ENCODE measurements around the gene INTS6. TPM values are rescaled to one million over a fixed set of nuclear protein-coding genes. Genes with fewer than 3 reads are reported as not detected.
A peak's percentile ranks its signal among the peaks of the same experiment; 100 is the strongest.

INTS6 gene
- total RNA-seq, 2 donors from 2014 or later: 49.7 to 53.4 TPM

DNA sequence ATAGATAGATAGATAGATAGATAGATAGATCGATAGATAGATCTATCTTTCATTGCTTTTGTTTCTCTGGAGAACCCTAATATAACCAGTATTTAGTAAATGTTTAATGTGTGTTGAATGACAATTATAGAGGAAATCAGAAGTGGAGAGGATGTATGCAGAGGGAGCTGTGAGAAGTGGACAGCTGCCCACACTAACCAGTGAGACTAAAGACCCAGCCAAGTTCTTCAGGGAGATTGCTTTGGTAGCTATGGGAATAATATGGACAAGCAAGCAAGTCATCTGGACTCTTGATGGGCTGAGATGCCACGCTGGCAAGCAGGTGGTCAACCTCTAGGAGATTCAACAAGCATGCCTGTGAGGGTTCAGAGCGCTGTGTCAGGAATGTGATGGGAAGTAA is 14.9 kb upstream of the INTS6 start:
- Mint-ChIP-seq H3K36me3 (no peaks in the 10 kb centered on the region), H3K27ac (no peak overlapping the region), H3K9me3 (no peaks in the 10 kb centered on the region)
- DNase-seq (ENCODE audit: low spot score in 2 of 2) (no peak), ATAC-seq (no peak)

DNA sequence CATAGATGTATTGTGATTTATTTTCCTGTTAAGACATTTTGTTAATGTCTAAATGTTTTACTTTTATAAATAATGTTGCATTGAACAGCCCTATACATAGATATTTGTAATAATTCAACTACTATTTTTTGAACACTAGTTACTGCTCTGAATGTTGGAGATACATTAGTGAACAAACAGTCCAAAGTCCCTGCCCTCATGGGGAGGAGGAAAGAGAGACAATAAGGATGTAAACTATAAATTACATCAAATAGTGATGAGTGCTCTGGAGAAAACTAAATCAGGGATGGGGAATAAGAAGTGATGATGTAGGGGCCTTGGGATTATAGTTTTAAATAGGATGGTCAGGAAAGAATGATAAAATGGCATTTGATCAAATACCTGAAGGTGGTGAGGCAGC is 12.3 kb upstream of the INTS6 start:
- H3K36me3 Mint-ChIP-seq: peaks cover 0 to 10% of the 10 kb centered on the region in 2 donors

DNA sequence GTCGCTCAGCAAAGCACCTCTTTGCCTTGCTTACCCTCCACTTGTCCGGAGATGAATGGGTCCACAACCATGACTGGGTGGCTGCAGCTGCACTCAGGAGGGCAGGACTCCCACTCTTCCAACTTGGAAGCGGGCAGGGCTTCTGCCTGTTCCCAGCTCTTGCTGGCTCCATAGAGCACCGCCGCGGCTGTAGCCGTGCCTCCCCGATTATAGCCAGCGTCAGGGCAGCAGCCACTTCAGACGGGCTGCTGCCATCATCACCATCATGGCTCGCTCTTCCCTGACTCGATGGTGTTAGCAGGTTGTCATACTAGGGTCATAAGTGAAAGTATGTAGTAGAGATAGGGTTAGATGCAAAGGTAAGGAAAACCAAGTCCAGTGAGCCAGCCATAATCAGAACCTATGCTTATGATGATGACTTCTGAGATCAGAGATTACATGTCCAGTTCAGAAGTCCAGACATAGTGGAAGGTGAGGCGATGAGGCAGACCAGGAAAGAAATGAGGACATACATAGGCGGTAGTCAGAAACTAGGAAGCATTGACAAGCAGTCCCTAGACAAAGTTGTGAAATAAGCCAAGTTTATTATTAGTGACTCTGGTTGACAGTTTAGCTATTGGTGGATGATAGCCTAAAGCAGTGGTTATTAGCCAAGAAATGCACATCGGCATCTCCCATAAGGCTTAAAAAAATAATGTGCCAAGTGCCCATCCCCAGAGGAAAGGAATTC is 4.4 kb upstream of the INTS6 start:
- peaks cover 36 to 62% of the 10 kb centered on the region in 2 donors for H3K36me3 Mint-ChIP-seq
- peaks cover 4 to 13% of the 10 kb centered on the region in 2 donors for H3K9me3 Mint-ChIP-seq
- ATAC-seq: no peak
- H3K27ac Mint-ChIP-seq: no peak overlapping the region
- no peak for DNase-seq (ENCODE audit: low spot score in 2 of 2)

More for the DNA sequence above, 12.3 kb upstream of the INTS6 start:
- ATAC-seq (no peak), DNase-seq (ENCODE audit: low spot score in 2 of 2) (no peak)
- H3K9me3 Mint-ChIP-seq: peaks cover 0 to 5% of the 10 kb centered on the region in 2 donors
- H3K27ac Mint-ChIP-seq: no peak overlapping the region

DNA sequence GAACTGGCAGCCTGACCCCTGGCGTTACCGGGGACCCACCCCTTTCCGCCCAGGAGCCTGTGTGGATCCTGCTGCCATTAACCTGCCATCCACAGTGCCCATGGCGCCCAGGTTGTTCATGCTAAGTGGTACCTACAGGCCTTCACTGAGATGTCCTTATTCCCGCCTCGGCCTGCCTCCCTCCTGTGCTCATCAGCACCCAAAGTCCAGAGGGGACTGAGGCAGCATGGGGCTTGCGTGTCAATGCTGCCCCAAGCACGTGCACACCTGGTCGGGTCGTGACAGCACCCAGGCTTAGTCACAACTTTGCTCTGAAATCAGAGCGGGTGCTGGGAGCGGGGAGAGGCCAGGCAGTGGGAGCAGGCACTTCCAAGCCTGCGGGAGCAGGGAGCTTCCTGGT is 3.7 kb upstream of the INTS6 start:
- Mint-ChIP-seq H3K36me3 (peaks cover 36 to 62% of the 10 kb centered on the region in 2 donors), H3K9me3 (peaks cover 4 to 13% of the 10 kb centered on the region in 2 donors), H3K27ac (no peak overlapping the region)
- ATAC-seq: no peak
- no peak for DNase-seq (ENCODE audit: low spot score in 2 of 2)

DNA sequence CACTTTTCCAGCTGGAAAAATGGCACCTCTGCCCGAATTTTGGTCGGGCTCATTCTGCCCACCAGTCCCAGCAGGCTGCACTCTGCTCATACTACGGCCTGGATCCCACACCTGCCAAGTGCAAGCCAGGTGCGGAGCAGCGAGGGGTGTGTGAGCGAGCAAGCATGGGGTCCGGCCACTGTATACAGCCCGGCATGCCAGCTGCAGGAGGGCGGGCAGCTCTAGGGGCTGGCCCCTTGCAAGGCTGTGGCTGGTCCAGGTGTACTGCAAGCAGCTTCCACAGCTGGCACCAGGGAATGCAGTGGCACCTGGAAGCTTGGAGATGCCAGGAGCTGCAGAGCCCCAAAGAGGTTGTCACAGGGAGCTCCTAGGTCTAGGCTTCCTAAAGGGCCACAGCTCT is 2.7 kb upstream of the INTS6 start:
- no peak for ATAC-seq
- DNase-seq (ENCODE audit: low spot score in 2 of 2): no peak
- Mint-ChIP-seq H3K27ac (peak overlapping the region in 1 of 2 donors; percentile 98), H3K9me3 (peaks cover 4 to 9% of the 10 kb centered on the region in 2 donors), H3K36me3 (peaks cover 42 to 58% of the 10 kb centered on the region in 2 donors)

DNA sequence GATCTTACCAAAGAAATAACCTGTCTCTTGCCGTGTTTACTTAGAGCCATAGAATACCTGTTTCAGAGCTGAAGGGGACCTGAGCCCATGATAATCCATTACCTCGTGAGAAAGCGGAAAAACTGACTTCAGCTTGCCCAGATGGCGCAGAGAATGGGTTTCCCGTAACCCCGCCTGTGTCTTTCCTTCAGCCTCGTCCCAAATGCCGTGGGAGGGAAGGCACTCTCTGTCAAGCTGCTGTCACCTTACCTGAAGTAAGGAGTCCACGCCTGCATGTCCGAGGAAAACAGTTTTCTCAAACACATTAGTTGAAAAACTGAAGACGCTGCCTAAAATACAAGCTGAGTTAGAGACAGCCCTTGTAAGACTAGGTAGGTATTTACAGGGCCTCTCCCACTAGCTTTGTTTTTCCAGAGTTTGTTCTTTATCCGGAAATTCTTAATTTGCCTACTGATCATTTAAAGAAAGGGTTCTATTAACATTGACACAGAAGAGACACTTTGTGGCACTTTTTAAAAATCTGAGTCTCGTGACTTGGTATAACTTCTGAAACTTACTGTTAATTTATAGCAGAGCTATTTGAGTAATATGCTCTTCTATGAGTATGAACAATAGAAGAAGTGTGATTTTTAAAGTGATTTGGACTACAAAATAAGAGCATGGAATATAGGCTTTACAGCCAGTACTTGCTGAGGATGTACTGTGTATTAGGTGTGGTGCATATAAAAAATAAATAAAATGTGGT is 1.3 kb upstream of the INTS6 start:
- DNase-seq (ENCODE audit: low spot score in 2 of 2): peak; percentile 39 to 63
- no peak for ATAC-seq
- H3K36me3 Mint-ChIP-seq: peaks cover 42 to 57% of the 10 kb centered on the region in 2 donors
- peak overlapping the region; percentile 98 to 99 for H3K27ac Mint-ChIP-seq
- H3K9me3 Mint-ChIP-seq: peaks cover 0 to 9% of the 10 kb centered on the region in 2 donors

DNA sequence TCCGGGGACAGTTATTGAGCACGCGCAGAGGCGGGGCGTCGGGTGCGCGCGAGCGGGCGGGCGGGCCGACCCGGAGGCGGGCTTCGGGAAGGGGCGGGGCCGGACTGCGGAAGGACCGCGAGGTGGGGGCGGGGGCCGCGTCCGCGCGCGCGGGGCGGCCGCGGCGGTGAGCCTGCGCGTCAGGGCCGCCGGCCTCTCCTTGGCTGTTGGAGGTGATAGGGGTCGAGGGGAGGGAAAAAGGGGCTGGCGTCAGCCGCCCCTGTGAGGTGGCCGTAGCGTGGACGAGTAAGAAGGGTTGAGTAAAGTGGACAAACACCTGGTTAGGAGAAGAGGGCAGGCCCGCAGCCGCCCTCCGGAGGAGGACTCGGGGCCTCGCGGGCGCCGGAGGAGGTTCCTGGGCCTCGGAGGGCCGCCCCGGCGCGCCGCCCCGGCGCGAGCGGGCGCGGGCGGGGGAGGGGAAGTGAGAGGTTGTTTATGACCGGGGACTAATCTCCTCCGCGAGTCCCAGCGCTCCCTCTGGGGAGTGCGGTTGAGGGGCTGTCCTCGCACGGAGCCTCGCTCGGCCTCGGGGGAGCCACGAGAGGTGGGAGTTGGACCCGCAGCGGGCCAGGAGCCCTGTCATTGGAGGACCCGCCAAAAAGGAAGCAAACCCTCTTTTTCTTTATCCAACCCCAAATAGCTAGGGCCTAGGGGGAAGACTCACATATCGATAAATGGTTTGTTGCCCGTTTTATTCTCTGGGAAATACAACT is 547 bp upstream of the INTS6 start:
- peaks cover 0 to 9% of the 10 kb centered on the region in 2 donors for H3K9me3 Mint-ChIP-seq
- peak overlapping the region; percentile 98 to 100 for H3K27ac Mint-ChIP-seq
- H3K36me3 Mint-ChIP-seq: peaks cover 39 to 61% of the 10 kb centered on the region in 2 donors
- ATAC-seq (peak; percentile 45 to 62), DNase-seq (ENCODE audit: low spot score in 2 of 2) (peak in 1 of 2 donors; percentile 78)

DNA sequence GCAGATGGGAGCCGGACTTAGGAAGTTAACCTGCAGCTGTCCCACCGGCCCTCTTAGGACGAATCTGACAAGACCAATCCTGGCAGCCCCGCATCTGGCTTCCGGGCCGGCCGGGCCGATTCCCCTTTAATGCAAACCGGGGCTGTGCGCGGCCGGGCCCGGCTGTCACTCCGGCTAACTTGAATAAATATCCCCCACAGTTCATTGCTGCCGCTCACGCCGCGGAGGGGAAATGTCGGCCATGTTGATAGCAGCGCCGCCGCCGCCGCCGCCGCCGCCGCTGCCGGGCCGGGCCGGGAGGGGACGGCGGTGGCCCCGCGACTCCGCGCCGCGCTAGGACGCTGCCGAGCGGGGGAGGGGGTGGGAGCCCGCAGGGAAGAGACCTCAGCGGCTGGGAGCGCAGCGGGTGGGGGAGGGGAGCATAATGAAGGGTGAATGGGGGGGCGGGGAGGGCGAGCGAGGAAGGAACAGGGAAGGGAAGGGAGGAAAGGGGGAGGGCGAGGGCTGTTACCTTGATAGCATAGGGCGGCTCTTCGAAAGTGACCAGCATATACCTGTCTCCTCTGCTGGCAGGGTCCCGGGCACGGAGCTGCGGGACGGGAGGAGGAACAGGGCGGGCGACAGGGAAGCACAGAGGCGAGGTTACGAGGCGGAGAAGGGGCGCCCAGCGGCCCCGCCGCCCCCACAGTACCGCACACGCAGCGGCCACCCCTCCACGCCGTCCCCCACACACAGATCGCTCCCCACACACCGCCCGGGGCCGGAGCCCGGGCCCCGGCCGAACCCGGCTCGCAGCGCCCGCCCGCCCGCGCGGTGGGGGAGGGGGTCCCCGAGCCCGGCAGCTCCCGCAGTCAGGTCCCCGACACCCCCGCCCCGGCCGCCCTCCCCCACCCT is 1.1 kb downstream of the INTS6 start:
- Mint-ChIP-seq H3K36me3 (peaks cover 39 to 56% of the 10 kb centered on the region in 2 donors), H3K9me3 (peaks cover 0 to 9% of the 10 kb centered on the region in 2 donors), H3K27ac (peak overlapping the region; percentile 92 to 98)
- DNase-seq (ENCODE audit: low spot score in 2 of 2) (peak; percentile 70 to 76), ATAC-seq (peak; percentile 4)

DNA sequence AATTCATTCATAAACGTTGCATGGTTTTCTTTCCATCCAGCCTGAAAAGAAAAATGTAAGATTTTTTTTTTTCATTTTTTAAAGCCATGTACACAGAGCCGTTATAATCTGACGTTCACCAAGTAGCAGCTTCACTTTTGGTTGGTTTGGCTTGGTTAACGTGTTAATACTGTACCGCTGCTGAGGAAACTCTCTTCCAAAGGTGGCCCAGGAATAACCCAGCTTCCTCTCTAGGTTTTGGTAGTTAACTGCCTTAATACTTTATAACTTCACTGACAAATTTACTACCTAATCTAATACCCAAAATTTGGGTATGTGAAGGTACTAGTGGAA is 1.7 kb downstream of the INTS6 start:
- H3K36me3 Mint-ChIP-seq: peaks cover 38 to 52% of the 10 kb centered on the region in 2 donors
- no peak for DNase-seq (ENCODE audit: low spot score in 2 of 2)
- ATAC-seq: no peak
- H3K9me3 Mint-ChIP-seq: peaks cover 0 to 9% of the 10 kb centered on the region in 2 donors
- peak overlapping the region; percentile 92 to 98 for H3K27ac Mint-ChIP-seq

DNA sequence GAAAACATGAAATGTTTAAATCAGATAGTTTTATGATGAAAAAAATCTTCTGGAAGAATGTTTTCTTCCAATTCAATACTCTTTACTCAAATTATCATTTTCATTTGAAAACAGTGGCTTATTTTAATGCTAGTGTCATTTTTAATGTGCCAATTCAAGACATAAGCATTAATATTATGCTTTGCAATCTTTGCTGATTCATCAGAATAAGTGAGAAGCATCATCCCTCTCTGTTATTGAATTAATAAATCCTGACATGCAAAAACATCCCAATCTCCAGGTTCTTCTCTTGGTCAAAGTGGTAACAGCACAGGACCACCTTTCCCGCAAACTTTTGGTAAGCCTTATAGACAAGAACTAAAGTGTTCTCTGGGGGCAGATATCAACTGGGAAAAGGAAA is 3.8 kb downstream of the INTS6 start:
- no peak for ATAC-seq
- Mint-ChIP-seq H3K9me3 (no peaks in the 10 kb centered on the region), H3K27ac (peak overlapping the region in 1 of 2 donors; percentile 4), H3K36me3 (peaks cover 19 to 31% of the 10 kb centered on the region in 2 donors)
- DNase-seq (ENCODE audit: low spot score in 2 of 2): no peak

DNA sequence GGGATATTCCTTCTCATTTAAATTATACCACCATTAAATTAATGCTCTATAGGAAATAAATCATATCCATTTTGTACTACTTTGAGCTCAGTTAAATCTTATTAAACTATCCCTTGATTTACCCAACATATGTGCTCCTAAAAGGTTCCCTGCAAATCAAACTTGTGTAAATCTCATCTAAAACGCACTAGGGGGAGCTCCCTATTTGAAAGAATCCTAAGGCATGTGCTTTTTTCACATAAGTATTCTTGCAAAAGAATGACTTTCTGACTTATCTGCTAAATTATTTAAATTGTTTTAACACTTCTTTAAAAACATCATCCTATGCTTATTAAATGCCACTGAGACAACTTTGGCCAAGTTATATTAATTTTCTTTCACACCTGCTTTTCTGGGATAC is 7.9 kb downstream of the INTS6 start:
- ATAC-seq (no peak), DNase-seq (ENCODE audit: low spot score in 2 of 2) (no peak)
- Mint-ChIP-seq H3K9me3 (no peaks in the 10 kb centered on the region), H3K36me3 (peaks cover 4 to 12% of the 10 kb centered on the region in 2 donors), H3K27ac (no peak overlapping the region)

DNA sequence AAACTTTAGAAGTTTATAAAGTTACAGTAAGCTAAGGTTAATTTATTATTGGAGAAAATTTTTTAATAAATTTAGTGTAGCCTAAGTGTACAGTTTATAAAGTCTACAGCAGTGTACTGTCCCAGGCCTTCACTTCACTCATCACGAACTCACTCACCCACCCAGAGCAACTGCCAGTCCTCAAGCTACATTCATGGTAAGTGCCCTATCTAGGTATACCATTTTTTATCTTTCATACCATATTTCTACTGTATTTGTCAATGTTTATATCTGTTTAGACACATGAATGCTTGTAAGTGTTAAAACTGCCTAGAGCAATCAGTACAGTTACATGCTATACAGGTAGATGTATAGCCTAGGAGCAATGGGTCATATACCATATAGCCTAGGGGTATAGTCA is 12.5 kb downstream of the INTS6 start:
- no peaks in the 10 kb centered on the region for H3K36me3 Mint-ChIP-seq
- DNase-seq (ENCODE audit: low spot score in 2 of 2): no peak
- no peak for ATAC-seq
- H3K9me3 Mint-ChIP-seq: no peaks in the 10 kb centered on the region
- no peak overlapping the region for H3K27ac Mint-ChIP-seq

DNA sequence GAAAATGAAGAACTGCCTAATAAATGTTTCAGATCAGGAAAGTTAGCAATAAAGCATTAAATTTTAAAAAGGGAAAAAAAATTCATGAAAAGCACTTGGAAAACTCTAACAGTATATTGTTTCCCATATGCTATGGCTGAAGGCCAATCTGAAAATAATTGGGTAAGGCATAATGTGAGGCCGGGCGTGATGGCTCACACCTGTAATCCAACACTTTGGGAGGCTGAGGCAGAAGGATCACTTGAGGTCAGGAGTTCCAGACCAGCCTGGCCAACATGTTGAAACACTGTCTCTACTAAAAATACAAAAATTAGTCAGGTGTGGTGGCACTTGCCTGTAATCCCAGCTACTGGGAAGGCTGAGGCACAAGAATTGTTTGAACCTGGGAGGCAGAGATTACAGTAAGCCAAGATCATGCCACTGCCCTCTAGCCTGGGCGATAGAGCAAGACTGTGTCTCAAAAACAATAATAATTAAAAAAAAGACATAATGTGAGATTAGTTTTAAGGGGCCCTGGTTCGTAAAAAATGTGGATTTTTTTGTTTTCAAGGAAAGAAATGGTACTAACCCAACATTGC is 15.2 kb downstream of the INTS6 start:
- Mint-ChIP-seq H3K36me3 (no peaks in the 10 kb centered on the region), H3K27ac (no peak overlapping the region), H3K9me3 (no peaks in the 10 kb centered on the region)
- no peak for ATAC-seq
- DNase-seq (ENCODE audit: low spot score in 2 of 2): no peak

DNA sequence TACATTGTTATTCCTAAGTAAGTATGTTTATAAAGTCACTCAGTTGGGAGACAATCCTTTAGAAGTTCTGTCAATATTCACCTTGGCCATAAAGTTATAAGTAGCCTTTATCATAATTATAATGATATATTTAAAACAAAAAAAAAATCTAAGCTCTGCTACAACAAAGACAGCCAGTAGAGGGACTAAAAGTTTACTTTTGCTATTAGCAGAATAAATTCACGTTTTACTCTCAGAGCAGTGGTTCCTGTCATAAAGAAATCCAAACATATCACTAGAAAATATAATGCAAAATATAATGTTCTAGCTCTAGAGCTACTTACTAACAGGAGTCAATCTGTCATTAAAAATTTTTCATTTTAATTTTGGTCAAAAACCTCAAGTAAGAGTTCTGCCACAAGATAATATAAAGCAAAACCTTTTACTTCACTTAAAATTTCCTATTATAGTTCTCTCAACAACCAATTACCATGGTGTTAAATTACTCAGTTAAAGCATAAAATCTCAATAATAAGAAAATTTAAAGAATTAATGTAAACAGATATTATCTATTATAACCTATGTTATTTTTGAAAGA is 17.7 kb downstream of the INTS6 start:
- ATAC-seq (no peak), DNase-seq (ENCODE audit: low spot score in 2 of 2) (no peak)
- no peak overlapping the region for H3K27ac Mint-ChIP-seq
- no peaks in the 10 kb centered on the region for H3K9me3 Mint-ChIP-seq
- H3K36me3 Mint-ChIP-seq: peaks cover 4 to 5% of the 10 kb centered on the region in 2 donors

DNA sequence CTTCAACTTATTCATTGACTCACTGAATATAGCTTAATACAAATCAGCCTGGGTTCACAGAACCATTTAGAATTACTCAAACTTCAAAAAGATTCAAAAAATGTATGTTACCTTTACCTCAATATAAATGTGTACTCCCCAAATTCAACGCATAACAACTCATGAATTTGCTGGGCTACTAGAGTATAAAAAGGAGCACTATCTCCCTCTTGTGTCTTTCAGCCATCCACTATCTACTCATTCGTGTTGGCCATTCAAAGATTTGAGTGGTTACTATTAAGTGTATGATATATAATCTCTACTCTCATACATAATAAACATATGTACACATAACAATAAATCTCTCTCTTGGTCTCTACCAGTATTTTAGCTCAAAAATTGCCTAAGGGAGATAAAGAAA is 20.3 kb downstream of the INTS6 start:
- H3K27ac Mint-ChIP-seq: no peak overlapping the region
- H3K36me3 Mint-ChIP-seq: peaks cover 7 to 15% of the 10 kb centered on the region in 2 donors
- ATAC-seq (no peak), DNase-seq (ENCODE audit: low spot score in 2 of 2) (no peak)
- no peaks in the 10 kb centered on the region for H3K9me3 Mint-ChIP-seq

DNA sequence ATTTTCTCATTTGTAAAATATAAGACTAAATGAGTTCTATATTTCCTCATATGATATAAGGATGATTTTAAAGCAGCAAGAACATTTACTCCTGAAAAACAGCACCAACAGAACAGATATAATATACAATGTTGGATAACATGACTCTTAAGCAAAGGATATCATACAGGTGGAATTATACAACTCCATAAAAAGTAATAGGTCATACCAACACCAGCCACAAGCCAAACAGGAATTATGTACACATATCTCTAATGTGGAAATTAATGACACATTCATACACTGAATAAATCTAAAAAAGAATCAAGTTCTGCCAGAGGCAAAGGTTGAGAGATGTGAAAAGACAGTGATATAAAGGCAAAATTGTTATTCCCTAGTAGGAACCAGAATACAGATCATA is 25.9 kb downstream of the INTS6 start:
- H3K9me3 Mint-ChIP-seq: no peaks in the 10 kb centered on the region
- ATAC-seq (no peak), DNase-seq (ENCODE audit: low spot score in 2 of 2) (no peak)
- H3K27ac Mint-ChIP-seq: no peak overlapping the region
- H3K36me3 Mint-ChIP-seq: peaks cover 7 to 33% of the 10 kb centered on the region in 2 donors
